ENCODE data around the gene PHF8.
A peak's percentile ranks its signal among the peaks of the same experiment; 100 is the strongest.

The PHF8 gene

GRCh38 chrX:54044126-54044876 lies at the start of gene PHF8:
TSS of gene PHF8 (minus strand) at chrX:54044473. CDS start at chrX:54042728, 1,745 bp downstream.
- DNase-seq, result peak; percentile 96

- no peak for DNase-seq
Measured at GRCh38 chrX:54093571-54093970, 49.3 kb upstream of the PHF8 start.

GRCh38 chrX:54093159-54093558 lies 48.9 kb upstream of the PHF8 start:
- no peak for DNase-seq

- no peak for DNase-seq
Measured at GRCh38 chrX:54090880-54091279, 46.6 kb upstream of the PHF8 start.

GRCh38 chrX:54089191-54089590 lies 44.9 kb upstream of the PHF8 start:
- no peak for DNase-seq

GRCh38 chrX:54087661-54088060 lies 43.4 kb upstream of the PHF8 start:
- no peak for DNase-seq

- DNase-seq, result no peak
Measured at GRCh38 chrX:54085666-54086065, 41.4 kb upstream of the PHF8 start.

GRCh38 chrX:54076903-54077302 lies 32.6 kb upstream of the PHF8 start:
- DNase-seq, result no peak

- DNase-seq, result no peak
Measured at GRCh38 chrX:54074826-54075225, 30.6 kb upstream of the PHF8 start.

GRCh38 chrX:54067766-54068165 lies 23.5 kb upstream of the PHF8 start:
- no peak for DNase-seq

GRCh38 chrX:54066841-54067240 lies 22.6 kb upstream of the PHF8 start:
- no peak for DNase-seq

- DNase-seq, result no peak
Measured at GRCh38 chrX:54064564-54064963, 20.3 kb upstream of the PHF8 start.

GRCh38 chrX:54063361-54063760 lies 19.1 kb upstream of the PHF8 start:
- DNase-seq, result no peak

- DNase-seq, result no peak
Measured at GRCh38 chrX:54049801-54050200, 5.5 kb upstream of the PHF8 start.

- no peak for DNase-seq
Measured at GRCh38 chrX:54048412-54048811, 4.1 kb upstream of the PHF8 start.

GRCh38 chrX:54045563-54046228 lies 1.4 kb upstream of the PHF8 start:
- DNase-seq, result no peak

- DNase-seq, result no peak
Measured at GRCh38 chrX:54044877-54045338, 635 bp upstream of the PHF8 start.

GRCh38 chrX:54043541-54044125 lies 640 bp downstream of the PHF8 start:
- DNase-seq, result no peak

GRCh38 chrX:54043056-54043455 lies 1.2 kb downstream of the PHF8 start:
- no peak for DNase-seq

- DNase-seq, result peak; percentile 65
Measured at GRCh38 chrX:54042609-54043021, 1.7 kb downstream of the PHF8 start.

- no peak for DNase-seq
Measured at GRCh38 chrX:54030329-54030728, 13.9 kb downstream of the PHF8 start.

- no peak for DNase-seq
Measured at GRCh38 chrX:54029529-54030143, 14.6 kb downstream of the PHF8 start.

- DNase-seq, result no peak
Measured at GRCh38 chrX:54024350-54024749, 19.9 kb downstream of the PHF8 start.

Measured in right hindlimb (tissue), 1 donor.